ENCODE results near the gene FCHSD2. TPM values are rescaled to one million over a fixed set of nuclear protein-coding genes. Genes with fewer than 3 reads are reported as not detected.

Gene FCHSD2
- polyA plus RNA-seq, 2 of the 4 experiments (the other 2 are of a cell fraction), result 10.5 to 19.0 TPM

DNA sequence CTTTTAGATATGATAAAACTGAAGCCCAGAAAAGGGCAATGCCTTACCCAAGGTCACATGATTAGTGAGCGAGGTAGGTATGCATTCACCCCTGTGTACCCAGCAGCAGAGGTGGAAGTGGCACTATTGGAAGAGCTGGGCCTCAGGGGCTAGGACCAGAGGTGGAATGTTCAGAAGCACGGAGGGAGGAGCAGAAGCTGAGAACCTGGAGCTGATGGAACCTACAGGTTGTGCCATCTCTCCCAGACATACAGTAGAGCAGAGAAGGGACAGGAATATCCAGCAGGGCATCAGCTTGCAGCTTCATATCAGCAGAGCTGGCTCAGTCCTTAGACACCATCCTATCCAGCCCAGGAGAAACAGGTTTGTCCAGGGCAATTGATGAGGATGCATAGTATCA lies 14.6 kb upstream of the FCHSD2 start:
- H3K9me3 ChIP-seq, result no peaks in the 10 kb centered on the region
- no peaks in the 10 kb centered on the region for H3K4me1 ChIP-seq
- ATAC-seq (no peak), DNase-seq (ENCODE audit: low read depth in 1 of 2, low spot score in 1 of 2) (no peak), FAIRE-seq (no peak)
- TF ChIP-seq NR3C1 (IDR thresholded peaks at IDR 0.05) (no peak), HDAC2 (IDR thresholded peaks at IDR 0.05) (no peak), NPAS2 (CRISPR knock-in tag; IDR thresholded peaks at IDR 0.05; ENCODE audit: borderline replicate concordance) (no peak), JUN (IDR thresholded peaks at IDR 0.05) (no peak), ZC3H11A (IDR thresholded peaks at IDR 0.05) (no peak), SMC3 (IDR thresholded peaks at IDR 0.05) (no peak), RCOR1 (IDR thresholded peaks at IDR 0.05; ENCODE audit: low read depth, low read length) (no peak), KDM1A (IDR thresholded peaks at IDR 0.05; ENCODE audit: low read depth) (no peak), EHF (CRISPR knock-in tag; IDR thresholded peaks at IDR 0.05) (no peak), MAZ (IDR thresholded peaks at IDR 0.05; ENCODE audit: borderline replicate concordance, low read depth, low read length) (no peak), RFX5 (IDR thresholded peaks at IDR 0.05) (no peak), TP53 (CRISPR knock-in tag; IDR thresholded peaks at IDR 0.05) (no peak)
- TF ChIP-seq, protein P1, sequence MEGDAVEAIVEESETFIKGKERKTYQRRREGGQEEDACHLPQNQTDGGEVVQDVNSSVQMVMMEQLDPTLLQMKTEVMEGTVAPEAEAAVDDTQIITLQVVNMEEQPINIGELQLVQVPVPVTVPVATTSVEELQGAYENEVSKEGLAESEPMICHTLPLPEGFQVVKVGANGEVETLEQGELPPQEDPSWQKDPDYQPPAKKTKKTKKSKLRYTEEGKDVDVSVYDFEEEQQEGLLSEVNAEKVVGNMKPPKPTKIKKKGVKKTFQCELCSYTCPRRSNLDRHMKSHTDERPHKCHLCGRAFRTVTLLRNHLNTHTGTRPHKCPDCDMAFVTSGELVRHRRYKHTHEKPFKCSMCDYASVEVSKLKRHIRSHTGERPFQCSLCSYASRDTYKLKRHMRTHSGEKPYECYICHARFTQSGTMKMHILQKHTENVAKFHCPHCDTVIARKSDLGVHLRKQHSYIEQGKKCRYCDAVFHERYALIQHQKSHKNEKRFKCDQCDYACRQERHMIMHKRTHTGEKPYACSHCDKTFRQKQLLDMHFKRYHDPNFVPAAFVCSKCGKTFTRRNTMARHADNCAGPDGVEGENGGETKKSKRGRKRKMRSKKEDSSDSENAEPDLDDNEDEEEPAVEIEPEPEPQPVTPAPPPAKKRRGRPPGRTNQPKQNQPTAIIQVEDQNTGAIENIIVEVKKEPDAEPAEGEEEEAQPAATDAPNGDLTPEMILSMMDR (IDR thresholded peaks at IDR 0.05), result no peak
- TF ChIP-seq, protein P2, sequence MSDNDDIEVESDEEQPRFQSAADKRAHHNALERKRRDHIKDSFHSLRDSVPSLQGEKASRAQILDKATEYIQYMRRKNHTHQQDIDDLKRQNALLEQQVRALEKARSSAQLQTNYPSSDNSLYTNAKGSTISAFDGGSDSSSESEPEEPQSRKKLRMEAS (IDR thresholded peaks at IDR 0.05), result no peak
- TF ChIP-seq, protein P3, sequence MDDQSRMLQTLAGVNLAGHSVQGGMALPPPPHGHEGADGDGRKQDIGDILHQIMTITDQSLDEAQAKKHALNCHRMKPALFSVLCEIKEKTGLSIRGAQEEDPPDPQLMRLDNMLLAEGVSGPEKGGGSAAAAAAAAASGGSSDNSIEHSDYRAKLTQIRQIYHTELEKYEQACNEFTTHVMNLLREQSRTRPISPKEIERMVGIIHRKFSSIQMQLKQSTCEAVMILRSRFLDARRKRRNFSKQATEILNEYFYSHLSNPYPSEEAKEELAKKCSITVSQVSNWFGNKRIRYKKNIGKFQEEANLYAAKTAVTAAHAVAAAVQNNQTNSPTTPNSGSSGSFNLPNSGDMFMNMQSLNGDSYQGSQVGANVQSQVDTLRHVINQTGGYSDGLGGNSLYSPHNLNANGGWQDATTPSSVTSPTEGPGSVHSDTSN (IDR thresholded peaks at IDR 0.05), result no peak
- TF ChIP-seq, protein P4, sequence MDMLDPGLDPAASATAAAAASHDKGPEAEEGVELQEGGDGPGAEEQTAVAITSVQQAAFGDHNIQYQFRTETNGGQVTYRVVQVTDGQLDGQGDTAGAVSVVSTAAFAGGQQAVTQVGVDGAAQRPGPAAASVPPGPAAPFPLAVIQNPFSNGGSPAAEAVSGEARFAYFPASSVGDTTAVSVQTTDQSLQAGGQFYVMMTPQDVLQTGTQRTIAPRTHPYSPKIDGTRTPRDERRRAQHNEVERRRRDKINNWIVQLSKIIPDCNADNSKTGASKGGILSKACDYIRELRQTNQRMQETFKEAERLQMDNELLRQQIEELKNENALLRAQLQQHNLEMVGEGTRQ (IDR thresholded peaks at IDR 0.05), result no peak
- TF ChIP-seq, protein P5, sequence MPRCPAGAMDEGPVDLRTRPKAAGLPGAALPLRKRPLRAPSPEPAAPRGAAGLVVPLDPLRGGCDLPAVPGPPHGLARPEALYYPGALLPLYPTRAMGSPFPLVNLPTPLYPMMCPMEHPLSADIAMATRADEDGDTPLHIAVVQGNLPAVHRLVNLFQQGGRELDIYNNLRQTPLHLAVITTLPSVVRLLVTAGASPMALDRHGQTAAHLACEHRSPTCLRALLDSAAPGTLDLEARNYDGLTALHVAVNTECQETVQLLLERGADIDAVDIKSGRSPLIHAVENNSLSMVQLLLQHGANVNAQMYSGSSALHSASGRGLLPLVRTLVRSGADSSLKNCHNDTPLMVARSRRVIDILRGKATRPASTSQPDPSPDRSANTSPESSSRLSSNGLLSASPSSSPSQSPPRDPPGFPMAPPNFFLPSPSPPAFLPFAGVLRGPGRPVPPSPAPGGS (IDR thresholded peaks at IDR 0.05), result no peak
- ChIA-PET CTCF (interaction anchor here (0.6 to 2.4 kb wide), 4 partner anchors 8 to 554 kb away, joined by 3 to 7 read pairs (median 4); no protein-coding TSS in a partner anchor), POLR2A (no interaction called here)
- no peak overlapping the region for H3K4me3 ChIP-seq
- WGBS (ENCODE audit: missing lambda C conversion rate), result 70% methylated on average over 2 of the region's 2 CpGs
- H3K4me2 ChIP-seq, result no peak overlapping the region
- H3K27ac ChIP-seq, result no peak overlapping the region

DNA sequence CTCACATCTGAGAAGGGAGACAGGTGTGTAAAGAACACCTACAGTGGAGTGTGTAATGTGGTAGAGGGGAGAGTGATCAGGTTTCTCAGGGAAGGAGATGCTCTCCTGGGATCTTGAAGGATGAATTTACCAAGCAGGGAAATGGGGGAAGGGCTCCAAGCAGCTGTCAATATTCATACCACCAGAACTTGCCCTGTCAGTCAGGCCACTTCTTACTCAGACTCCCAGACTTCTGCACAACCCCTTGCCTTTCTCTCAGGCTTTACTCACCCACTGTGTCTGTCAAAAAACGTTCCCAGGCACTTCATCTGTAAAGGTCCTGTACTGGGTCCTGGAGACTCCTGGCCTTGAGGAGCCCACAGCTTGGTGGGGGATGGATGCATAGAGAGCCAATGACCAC lies 14.0 kb upstream of the FCHSD2 start:
- ChIA-PET CTCF (interaction anchor here (0.6 to 2.4 kb wide), 3 partner anchors 325 to 553 kb away, joined by 3 to 7 read pairs (median 3); no protein-coding TSS in a partner anchor), POLR2A (no interaction called here)
- Histone ChIP-seq H3K9me3 (no peaks in the 10 kb centered on the region), H3K4me3 (no peak overlapping the region), H3K27ac (no peak overlapping the region), H3K4me2 (no peak overlapping the region), H3K4me1 (no peaks in the 10 kb centered on the region)
- FAIRE-seq, result no peak
- 11% methylated on average over 1 of the region's 1 CpG for WGBS (ENCODE audit: missing lambda C conversion rate)
- DNase-seq (ENCODE audit: low read depth in 1 of 2, low spot score in 1 of 2), result no peak
- TF ChIP-seq, protein P6, sequence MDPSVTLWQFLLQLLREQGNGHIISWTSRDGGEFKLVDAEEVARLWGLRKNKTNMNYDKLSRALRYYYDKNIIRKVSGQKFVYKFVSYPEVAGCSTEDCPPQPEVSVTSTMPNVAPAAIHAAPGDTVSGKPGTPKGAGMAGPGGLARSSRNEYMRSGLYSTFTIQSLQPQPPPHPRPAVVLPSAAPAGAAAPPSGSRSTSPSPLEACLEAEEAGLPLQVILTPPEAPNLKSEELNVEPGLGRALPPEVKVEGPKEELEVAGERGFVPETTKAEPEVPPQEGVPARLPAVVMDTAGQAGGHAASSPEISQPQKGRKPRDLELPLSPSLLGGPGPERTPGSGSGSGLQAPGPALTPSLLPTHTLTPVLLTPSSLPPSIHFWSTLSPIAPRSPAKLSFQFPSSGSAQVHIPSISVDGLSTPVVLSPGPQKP (IDR thresholded peaks at IDR 0.05; ENCODE audit: low read depth, low read length), result no peak
- no peak for TF ChIP-seq GATA3 (IDR thresholded peaks at IDR 0.05; ENCODE audit: borderline replicate concordance)
- TF ChIP-seq, protein P7, sequence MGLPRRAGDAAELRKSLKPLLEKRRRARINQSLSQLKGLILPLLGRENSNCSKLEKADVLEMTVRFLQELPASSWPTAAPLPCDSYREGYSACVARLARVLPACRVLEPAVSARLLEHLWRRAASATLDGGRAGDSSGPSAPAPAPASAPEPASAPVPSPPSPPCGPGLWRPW (IDR thresholded peaks at IDR 0.05), result no peak
- no peak for TF ChIP-seq FOXS1 (CRISPR knock-in tag; IDR thresholded peaks at IDR 0.05)
- no peak for TF ChIP-seq CBX8 (IDR thresholded peaks at IDR 0.05)
- no peak for TF ChIP-seq HOXB5 (CRISPR knock-in tag; IDR thresholded peaks at IDR 0.05)
- no peak for ATAC-seq
